ENCODE data around the gene KRTAP17-1.

GRCh38 chr17:41329279-41329948 is 13.9 kb upstream of the KRTAP17-1 start:
- no peak for TF ChIP-seq SIN3A (IDR thresholded peaks at IDR 0.05; ENCODE audit: borderline replicate concordance, insufficient read depth, low read depth, low read length)
- no peak for TF ChIP-seq REST (IDR thresholded peaks at IDR 0.05; ENCODE audit: insufficient read depth in 1 of 2, low read depth in 2 of 2, low read length in 1 of 2)

Measured in Panc1 (cell line).